Measurements from ENCODE around the gene MSRB1.

The MSRB1 gene

GRCh38 chr16:1908184-1908583 is 34.8 kb downstream of the MSRB1 start:
- H3K4me3 ChIP-seq (replicated peaks; ENCODE audit: insufficient read depth, low read length) = no peak overlapping the region
- no peak for TF ChIP-seq POLR2AphosphoS5 (IDR thresholded peaks at IDR 0.05; ENCODE audit: low read depth)
- TF ChIP-seq, protein P1, sequence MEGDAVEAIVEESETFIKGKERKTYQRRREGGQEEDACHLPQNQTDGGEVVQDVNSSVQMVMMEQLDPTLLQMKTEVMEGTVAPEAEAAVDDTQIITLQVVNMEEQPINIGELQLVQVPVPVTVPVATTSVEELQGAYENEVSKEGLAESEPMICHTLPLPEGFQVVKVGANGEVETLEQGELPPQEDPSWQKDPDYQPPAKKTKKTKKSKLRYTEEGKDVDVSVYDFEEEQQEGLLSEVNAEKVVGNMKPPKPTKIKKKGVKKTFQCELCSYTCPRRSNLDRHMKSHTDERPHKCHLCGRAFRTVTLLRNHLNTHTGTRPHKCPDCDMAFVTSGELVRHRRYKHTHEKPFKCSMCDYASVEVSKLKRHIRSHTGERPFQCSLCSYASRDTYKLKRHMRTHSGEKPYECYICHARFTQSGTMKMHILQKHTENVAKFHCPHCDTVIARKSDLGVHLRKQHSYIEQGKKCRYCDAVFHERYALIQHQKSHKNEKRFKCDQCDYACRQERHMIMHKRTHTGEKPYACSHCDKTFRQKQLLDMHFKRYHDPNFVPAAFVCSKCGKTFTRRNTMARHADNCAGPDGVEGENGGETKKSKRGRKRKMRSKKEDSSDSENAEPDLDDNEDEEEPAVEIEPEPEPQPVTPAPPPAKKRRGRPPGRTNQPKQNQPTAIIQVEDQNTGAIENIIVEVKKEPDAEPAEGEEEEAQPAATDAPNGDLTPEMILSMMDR (IDR thresholded peaks at IDR 0.05; ENCODE audit: insufficient read depth, low read length) = no peak
- no peak for TF ChIP-seq SPI1 (IDR thresholded peaks at IDR 0.05; ENCODE audit: borderline replicate concordance, low read depth)
- no peak for TF ChIP-seq GABPA (IDR thresholded peaks at IDR 0.05; ENCODE audit: low read depth)
- TF ChIP-seq REST (IDR thresholded peaks at IDR 0.05; ENCODE audit: insufficient replicate concordance, low read depth) = no peak

DNA sequence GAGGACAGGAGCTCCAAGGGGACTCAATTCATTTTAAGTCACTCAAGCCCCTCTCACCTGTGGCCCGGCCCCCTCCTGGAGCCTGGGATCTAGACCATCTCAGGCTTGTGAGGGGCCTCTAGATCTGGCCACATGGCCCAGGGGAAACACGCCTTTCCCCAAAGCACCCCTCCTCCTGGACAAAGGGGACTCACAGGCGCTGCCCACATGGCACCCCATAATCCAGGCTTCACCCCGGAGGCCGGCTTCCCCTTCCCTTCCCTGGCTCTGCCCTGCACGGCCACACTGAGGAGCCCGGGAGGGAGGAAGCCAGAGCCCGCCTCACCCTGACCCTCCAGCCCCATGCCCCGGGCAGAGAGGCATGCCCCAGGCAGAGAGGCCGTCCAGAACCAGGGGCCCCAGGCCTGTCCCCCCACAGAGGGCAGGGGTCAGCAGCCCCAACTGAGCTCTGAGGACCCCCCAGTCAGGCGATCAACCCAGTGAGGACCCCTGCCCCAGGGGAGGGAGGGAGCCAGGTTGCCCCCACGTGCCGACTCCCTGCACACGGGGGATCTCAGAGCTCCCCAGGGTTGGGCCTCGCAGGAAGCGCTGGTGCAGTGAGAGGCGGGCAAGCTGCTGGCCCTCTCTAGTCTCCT is 35.7 kb downstream of the MSRB1 start:
- no peak overlapping the region for H3K27ac ChIP-seq (replicated peaks)
- no peak overlapping the region for H3K4me3 ChIP-seq (replicated peaks; ENCODE audit: insufficient read depth, low read length)
- TF ChIP-seq REST (IDR thresholded peaks at IDR 0.05; ENCODE audit: insufficient replicate concordance, low read depth) = no peak
- TF ChIP-seq, protein P1 (IDR thresholded peaks at IDR 0.05; ENCODE audit: insufficient read depth, low read length) = no peak
- H3K27me3 ChIP-seq (ENCODE audit: insufficient read depth, poor library complexity, severe bottlenecking) = peaks cover 32% of the 10 kb centered on the region
- DNase-seq (ENCODE audit: low read depth in 1 of 2, low spot score in 1 of 2) = no peak

More at GRCh38 chr16:1908184-1908583, 34.8 kb downstream of the MSRB1 start:
- no peak for DNase-seq (ENCODE audit: low read depth in 1 of 2, low spot score in 1 of 2)
- Histone ChIP-seq H3K27me3 (ENCODE audit: insufficient read depth, poor library complexity, severe bottlenecking) (peaks cover 35% of the 10 kb centered on the region), H3K27ac (replicated peaks) (no peak overlapping the region)

GRCh38 chr16:1906846-1907165 is 36.2 kb downstream of the MSRB1 start:
- no peak overlapping the region for H3K4me3 ChIP-seq (replicated peaks; ENCODE audit: insufficient read depth, low read length)
- no peak for TF ChIP-seq POLR2AphosphoS5 (IDR thresholded peaks at IDR 0.05; ENCODE audit: low read depth)
- no peak for TF ChIP-seq GABPA (IDR thresholded peaks at IDR 0.05; ENCODE audit: low read depth)
- TF ChIP-seq, protein P1 (IDR thresholded peaks at IDR 0.05; ENCODE audit: insufficient read depth, low read length) = no peak
- TF ChIP-seq SPI1 (IDR thresholded peaks at IDR 0.05; ENCODE audit: borderline replicate concordance, low read depth) = no peak
- no peak for TF ChIP-seq REST (IDR thresholded peaks at IDR 0.05; ENCODE audit: insufficient replicate concordance, low read depth)
- no peak for DNase-seq (ENCODE audit: low read depth in 1 of 2, low spot score in 1 of 2)
- H3K27me3 ChIP-seq (ENCODE audit: insufficient read depth, poor library complexity, severe bottlenecking) = peaks cover 32% of the 10 kb centered on the region
- no peak overlapping the region for H3K27ac ChIP-seq (replicated peaks)

Data from HL-60 (cell line).